SHP77 (cell line): ENCODE measurements around the gene C10orf143.

Experiments used
- DNase-seq, 2 experiments: peaks; one replicate each; lab custom pipeline; 2025; lab: John Stamatoyannopoulos, UW

Gene C10orf143

GRCh38 chr10:130015075-130015695 lies 95.4 kb downstream of the C10orf143 start:
- DNase-seq, result no peak

- no peak for DNase-seq
Measured at GRCh38 chr10:130014263-130015074, 96.2 kb downstream of the C10orf143 start.
